Ecto neural progenitor cell (in vitro differentiated cells): ENCODE results near the gene C1QTNF4.

Source experiments
- DNase-seq: peaks from one replicate; pipeline ENCODE4 v3.0.0-alpha.2; 2018; ENCODE audit warnings: low spot score

Gene C1QTNF4

DNA sequence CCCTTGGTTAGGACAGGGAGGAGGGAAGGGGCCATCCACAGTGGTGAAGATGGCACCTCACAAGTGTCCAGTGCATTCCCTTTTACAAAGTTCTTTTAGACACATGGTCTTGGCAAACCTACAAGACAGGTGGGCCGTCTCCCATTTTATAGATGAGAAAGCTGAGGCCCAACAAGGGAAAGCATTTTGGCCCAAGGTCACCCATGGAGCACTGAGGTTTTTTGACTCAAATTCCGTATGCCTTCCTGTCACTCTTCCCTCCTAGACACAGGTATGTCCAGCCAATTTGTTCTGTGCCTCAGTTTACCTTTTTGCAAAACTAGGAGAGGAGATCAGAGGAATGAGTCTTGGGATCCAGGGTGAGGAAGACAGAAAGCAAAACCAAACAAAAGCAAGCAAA lies 1.2 kb downstream of the C1QTNF4 start:
- DNase-seq: no peak

DNA sequence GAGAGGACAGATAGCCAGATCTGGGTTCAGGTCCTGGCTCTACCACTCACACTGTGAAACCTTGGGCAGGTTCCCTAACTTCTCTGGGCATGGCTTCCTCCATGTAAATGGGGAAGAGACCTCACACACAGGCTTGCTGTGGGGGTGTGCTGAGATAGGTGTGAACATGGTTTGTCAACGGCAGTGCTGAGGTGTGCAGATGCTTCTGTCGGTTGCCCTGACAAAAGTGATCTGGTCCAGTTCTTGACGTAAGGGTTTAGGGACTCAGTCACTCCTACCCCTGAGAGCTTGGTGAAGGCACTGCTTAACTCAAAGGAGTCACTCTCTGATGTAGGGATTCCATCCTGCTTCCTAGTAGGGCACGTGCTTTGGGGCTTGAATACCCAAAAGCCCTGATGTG lies 2.0 kb downstream of the C1QTNF4 start:
- no peak for DNase-seq

DNA sequence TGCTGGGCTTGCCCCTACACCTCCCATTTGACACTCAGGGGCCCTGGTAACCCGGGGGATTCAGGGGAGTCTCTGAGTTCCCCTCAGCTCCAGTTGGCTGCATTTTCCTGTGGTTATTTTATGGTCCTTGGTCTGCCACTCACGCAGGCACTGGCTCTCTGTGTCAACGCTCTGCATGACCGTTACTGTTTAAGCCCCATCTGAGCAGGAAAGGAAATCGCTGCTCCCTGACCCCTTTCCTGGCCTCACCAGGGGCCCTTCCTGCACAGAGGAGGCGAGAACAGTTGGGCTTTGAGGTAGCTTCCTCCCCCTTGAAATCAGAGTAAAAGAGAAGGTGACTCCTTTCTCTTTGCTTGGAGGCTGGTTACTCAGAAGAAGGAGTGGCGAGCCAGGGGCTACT lies 2.4 kb downstream of the C1QTNF4 start:
- no peak for DNase-seq

DNA sequence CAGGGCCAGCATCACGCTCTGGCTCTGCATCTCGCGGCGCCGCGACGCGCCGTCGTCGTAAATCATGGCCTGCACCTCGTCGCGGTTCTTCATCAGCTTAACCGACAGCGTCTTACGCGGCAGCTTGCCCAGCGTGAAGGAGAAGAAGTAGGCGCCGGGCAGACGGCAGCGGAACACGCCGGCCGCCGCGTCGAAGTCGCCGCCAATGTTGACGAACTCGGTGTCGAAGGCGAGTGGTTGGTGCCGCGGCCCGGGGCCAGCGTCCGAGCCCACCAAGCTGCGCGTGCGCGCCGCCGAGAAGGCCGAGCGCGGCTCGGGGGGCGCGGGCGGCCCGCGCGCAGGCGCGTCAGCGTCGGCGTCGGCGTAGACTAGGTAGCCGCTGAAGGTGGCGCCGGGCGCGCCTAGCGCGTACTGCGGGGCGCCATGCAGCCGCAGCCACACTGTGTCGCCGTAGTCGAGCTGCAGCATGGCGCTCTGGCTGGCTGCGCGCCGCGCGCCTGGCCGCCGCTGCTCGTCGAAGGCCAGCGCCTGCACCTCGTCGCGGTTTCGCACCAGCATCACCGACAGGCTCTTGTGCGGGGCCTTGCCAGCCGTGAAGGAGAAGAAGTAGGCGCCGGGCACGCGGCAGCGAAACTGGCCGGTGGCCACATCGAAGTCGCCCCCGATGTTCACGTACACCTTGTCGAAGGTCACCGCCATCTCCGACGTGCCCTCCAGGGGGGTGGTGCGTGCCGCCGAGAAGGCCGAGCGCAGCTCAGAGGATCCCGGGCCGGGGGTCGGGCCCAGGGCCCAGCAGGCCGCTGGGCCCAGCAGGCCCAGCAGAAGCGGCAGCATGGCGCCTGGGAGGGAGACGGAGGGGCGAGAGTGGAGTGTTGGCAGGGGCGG lies 4.0 kb downstream of the C1QTNF4 start:
- DNase-seq: no peak

DNA sequence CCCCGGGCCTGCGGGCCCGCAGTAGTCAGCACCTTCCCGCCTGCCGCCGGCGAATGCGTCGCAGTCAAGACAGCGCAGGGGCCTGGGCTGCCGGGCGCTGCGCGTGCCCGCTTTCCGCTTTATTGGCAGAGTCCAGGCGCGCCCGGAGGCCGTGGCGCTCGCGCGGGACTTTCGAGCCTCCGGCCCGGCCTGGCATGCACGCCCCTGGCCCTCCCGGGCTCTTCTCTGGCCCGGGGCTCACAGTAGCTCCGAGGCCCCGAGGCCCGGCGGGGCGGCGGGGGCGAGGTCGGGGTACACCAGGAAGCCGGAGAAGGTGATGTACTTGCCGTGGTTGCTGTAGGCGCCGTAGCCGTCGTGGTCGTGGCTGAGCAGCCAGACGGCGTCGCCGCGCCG lies 4.6 kb downstream of the C1QTNF4 start:
- no peak for DNase-seq

DNA sequence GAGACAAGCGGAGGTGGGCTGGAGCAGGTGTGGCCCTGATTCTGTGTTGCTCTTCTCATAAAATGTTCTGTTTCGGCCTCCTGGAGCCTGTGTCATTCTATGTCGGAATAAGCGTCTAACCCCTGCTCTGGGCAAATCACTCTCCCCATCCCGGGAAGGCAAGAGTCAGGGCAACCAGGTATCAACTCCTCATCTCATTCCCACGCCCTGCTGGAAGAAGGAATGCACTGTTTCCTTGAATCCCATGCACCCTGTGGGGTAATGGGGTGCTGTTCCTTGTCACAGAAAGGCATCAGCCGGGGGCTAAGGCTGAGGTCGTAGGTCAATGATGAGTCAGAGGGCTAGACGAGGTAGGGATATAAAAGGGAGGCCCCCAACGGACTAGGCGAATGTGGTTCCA lies 5.1 kb downstream of the C1QTNF4 start:
- DNase-seq: no peak

DNA sequence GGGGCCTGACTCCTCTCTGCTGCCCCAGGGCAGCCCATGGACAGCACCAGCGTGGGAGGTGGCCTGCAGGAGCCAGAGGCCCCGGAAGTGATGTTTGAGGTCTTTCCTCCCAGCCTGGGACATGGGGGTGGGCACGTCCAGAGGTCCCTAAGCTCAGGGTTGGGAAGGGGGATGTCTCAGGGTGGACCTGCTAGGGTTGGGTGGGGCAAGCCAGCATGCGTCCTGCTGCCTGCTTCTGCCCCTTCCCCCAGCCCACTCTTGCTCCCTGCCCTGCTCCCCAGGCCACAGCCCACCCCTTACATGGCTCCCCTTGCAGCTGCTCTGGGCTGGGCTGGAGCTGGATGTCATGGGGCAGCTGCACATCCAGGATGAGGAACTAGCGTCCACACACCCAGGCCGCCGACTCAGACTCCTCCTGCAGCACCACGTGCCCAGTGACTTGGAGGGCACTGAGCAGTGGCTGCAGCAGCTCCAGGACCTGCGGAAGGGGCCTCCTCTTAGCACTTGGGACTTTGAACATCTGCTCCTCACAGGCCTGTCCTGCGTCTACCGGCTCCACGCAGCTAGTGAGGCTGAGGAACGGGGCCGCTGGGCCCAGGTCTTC lies 6.4 kb downstream of the C1QTNF4 start:
- no peak for DNase-seq

DNA sequence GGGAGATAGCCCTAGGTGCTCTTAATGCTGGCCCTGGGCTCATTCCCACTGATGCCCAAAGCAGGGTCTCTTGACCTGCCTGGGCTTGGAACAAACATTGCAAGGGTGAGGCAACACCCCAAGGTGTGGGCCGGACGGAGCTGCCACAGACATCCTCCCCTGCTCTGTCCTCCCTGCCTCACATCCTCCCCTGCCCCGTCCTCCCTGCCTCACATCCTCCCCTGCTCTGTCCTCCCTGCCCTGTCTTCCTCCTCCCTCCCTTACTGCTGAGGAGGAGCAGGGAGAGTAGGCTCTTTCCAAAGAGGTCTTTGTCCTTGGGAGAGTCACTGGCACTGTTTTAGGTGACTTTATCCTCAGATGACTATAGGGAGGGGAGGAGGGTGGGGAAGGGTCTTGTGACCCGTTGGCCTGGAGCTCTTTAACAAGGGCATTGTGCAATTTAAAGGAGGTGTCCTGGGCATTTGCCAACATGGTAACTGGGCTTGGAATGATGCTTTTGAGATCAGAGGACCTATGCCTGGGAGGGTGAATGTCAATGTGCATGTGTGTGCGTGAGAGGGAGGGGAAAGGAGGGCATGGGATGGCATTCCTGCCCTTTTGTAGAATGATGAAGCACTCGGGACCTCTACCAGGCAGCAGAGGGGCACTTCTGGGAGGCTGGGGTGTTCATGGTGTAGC lies 7.0 kb downstream of the C1QTNF4 start:
- DNase-seq: no peak

DNA sequence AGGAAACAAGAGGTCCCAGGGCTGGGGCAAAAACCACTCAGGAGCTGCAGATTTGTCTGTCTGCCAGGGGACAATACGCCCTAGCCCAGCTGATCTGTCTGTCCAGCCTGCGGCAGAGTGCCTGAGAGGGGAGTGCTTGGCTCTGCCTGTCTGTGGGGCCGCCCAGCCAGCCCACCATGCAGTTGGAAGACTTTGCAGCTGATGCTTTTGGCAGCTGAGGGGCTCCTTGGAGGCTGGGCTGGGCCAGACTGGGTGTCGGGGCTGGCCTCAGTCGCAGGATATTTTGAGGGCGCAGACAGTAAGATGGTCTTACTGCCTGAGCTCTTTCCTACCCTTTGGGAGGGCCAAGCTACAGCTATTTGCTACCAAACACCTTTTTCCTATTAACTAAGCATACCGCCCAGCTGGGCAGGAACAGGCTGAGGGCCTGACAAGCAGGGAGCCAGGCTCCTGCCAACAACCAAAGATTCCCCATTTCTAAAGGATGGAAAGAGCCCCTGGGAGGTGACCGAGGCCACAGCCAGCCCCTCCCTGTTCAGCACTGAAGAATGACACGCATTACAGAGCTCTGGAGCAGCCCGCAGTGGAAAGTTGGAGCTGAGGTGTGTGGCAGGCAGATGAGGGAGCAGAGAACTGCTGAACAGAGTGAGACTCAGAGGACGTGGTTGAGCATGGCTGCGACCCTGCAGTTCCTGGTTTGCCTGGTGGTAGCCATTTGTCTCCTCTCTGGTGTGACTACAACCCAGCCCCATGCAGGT lies 7.9 kb downstream of the C1QTNF4 start, which contains the start of gene FAM180B:
Gene FAM180B, plus strand, starts transcription at position 581 of the 758 bp plus-strand sequence. Its CDS starts 91 bp downstream, at position 672.
- DNase-seq: no peak

DNA sequence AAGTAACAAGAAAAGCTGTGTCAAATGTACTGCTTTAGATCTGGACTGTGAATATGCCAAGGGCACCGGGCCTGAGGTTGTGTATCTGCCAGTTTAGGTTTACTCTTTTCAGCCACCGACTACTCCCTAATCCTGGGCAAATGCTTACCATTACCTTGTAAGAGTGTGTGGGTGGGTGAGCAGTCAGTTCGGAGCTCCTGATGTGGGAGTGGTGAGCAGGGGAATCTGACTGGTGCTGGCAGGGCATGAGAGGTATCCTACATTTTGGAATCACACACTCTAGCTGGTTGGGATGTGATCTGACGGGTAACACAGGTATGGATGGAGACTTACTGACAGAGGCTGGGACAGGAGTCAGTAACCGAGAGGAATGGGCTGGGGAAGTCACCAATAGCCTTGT lies 10.4 kb downstream of the C1QTNF4 start:
- DNase-seq: no peak

DNA sequence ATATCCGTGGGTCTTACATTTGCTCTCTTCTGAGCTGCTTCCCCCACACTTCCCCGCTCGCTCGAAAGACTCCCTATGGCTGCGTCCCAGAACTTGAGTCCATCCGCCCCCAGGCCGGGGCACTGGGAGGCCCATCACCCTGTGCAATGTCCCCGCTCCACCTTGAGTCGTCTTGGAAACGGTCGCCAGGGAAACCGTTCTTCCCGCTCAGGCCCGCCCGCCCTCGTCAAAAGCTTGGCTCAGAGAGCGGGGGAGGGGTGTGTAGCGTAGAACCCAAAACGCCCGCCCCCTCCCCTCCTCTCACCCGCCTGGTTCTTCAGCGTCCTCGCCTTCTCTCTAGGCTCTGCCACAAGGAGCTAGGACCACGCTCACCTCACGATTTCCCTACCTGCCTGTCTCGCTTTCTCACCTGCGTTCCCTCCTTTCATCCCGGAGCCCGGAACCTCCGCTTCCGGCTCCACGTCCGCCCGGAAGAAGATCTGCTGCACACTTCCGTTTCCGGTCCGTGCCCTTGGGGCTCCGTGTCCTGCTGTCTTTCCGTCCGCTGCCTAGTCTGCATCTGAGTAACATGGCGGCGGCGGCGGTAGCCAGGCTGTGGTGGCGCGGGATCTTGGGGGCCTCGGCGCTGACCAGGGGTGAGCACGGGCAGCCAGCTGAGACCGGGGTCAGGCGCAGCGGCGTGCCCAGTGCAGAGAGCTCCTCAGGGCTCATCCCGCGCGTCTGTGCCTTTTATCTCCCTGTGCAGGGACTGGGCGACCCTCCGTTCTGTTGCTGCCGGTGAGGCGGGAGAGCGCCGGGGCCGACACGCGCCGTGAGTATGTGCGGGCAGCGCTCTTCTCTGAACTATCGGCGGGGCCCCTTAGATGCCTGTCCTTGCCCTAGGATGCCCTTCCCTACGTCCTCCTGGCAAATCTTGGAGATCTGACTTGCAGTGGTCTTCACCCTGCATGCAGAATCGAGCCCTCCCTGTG lies 15.4 kb downstream of the C1QTNF4 start, which contains the start of the genes KBTBD4 and NDUFS3:
Gene KBTBD4, minus strand, starts transcription at position 447 of the 971 bp plus-strand sequence. Its CDS starts 19 bp downstream, at position 428.
Gene NDUFS3, plus strand, starts transcription at position 551 of the 971 bp plus-strand sequence. Its CDS starts 18 bp downstream, at position 569.
- DNase-seq: peak; percentile 95

DNA sequence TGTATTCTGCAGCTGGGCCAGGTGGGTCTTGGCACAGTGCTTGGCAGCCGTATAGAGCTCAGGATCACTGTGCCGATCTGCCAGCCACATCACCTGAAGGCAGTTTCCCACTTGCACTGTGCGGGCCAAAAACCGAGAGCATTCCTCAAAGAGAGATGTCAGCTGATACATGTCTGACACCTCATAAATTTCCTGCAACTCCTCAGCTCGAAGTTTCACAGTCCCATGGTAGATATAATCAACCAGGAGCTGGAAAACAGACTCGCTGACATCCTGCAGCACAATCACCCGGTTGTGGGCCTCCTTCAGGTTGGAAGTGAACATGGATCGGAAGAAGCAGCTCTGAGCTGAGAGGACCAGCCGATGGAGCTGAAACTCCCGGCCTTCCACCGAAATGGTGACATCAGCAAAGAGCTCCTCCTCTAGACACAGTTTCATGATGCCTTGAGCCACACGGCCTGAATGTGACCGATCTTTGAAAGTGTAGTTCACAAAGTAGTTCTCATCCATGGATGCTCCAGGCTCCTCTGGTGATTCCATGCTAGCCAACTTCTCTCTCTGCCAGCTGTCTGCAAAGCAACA lies 16.7 kb downstream of the C1QTNF4 start:
- DNase-seq: no peak

DNA sequence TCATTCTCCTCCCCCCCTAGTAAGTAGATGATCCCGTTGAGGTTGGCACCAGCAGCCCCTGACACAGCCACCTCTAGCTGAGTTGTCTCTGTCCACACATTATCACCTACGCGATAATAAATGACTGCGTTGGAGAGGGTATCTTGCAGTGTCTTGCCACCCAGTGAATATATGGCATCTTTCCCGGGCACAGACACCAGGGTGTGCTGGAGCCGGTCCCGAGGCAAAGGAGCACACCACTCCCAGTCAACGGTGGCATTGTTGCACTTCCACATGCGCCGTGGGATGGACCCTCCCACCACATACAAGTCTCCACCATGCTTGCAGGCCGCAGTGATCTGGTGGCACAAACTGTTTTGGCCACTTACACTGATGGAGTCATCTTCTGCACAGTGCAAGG lies 20.9 kb downstream of the C1QTNF4 start:
- DNase-seq: no peak

DNA sequence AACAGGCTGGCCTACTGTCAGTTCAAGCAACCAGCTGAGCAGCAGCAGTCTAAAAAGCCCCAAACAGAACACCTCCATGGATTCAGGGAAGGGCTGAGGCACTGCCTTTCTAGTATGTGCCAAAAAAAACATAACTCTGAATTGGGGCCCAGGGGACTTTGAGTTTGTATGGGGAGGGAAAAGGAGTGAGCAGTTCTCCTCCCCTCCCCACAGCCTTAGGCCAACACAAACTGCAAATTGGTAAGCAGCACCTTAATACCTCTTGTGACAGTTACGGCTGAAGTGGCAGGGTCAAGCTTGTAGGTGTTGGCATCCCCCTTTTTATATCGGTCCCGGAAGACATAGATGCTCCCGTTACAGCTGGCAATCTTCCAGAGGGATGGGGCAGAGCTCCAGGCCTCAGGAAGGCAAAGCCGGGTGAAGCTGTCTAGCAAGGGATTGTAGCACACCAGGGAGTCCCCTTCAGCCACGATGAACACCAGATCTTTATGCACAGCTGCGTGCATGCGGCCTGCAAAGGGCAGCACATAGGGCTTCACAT lies 21.4 kb downstream of the C1QTNF4 start:
- DNase-seq: no peak

DNA sequence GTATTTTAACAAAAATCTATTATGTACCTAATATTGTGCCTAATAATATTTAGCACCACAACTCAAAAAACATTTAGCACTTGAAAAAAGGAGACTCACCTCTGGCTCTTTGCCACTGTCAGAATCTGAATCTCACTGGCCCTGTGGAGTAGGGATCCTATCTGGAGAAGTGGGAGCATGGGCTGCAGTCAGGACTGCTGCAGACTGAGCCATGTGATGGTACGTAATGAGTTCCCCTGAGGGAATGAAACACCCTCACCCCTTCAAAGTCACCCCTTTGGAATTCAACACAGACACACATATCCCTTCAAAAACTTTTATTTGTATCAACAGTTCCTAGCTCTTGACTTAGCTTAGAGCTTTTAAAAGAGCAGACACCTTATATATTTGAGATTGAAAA lies 22.3 kb downstream of the C1QTNF4 start:
- DNase-seq: no peak

DNA sequence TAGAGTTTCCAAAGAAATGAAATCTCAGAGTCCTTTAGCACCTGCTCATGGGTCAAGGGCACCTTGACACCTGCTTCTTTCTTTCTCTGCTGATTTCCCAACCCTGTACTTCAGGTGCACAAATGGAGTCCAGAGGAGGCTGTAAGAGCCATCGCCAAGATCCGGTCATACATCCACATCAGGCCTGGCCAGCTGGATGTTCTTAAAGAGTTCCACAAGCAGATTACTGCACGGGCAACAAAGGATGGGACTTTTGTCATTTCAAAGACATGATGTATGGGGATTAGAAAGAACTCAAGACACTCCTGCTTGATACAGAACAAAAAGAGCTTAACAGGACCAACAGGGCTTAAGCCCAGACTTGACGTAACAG lies 22.9 kb downstream of the C1QTNF4 start:
- DNase-seq: no peak

DNA sequence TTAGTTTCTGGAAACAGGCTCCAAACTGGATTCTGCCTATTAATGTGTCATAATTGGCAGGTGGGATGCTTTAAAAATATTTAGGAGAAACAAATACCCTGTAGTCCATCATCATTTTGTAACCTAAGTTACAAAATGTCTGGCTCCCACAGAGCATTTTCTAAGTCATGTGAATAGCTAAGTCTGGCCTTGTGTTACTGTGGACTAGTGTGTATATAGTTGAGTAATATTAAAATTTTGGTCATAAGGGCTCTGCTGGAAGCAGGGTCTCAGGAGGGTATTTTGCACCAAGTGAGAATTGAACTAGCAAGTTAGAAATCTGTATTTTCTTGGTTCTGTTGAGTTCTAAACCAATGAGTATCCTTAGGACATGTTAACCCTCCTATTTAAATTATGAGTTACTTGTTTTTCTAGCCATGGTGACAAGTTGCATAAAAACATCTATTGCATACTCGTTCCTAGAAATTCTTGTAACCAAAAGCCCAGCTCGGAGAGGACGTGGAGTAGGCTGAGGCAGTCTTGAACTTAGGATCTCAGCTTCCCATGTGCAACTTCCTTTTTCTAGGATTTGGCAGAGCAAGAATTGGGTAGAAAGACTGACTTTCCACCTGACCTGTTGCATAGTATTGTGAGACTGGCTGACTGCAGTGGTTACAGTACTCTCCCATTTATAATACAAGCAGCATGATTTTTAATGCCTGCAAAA lies 23.4 kb downstream of the C1QTNF4 start:
- DNase-seq: no peak

DNA sequence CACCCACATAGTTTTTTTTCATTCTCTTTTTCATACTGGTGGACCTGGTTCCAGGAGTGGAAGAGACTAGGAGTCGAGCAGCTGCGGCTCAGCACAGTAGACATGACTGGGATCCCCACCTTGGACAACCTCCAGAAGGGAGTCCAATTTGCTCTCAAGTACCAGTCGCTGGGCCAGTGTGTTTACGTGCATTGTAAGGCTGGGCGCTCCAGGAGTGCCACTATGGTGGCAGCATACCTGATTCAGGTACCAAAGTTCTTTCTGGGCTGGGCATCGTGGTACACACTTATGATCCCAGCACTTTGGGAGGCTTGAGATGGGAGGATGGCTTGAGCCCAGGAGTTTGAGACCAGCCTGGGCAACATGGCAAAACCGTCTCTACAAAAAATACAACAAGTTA lies 24.6 kb downstream of the C1QTNF4 start:
- no peak for DNase-seq

DNA sequence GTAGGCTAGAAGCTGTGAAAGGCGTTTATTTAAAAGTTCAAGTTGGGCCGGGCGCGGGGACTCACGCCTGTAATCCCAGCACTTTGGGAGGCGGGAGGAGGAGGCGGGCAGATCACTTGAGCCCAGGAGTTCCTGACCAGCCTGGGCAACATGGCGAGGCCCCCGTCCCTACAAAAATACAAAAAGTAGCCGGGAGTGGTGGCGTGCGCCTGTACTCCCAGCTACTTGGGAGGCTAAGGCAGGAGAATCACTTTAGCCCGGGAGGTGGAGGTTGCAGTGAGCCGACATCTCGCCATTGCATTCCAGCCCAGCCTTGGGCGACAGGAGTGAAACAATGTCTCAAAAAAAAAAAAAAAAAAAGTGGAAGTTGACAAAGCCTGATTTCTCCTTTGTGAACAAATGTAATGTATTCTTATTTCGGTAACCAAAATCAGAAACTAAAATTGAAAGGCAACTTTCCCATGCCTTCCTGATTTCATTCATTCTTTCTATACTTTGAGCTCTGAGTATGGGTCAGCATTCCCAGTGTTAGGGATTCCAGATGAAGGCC lies 28.0 kb downstream of the C1QTNF4 start:
- no peak for DNase-seq
